ENCODE results near the gene HOXC10.

DNA sequence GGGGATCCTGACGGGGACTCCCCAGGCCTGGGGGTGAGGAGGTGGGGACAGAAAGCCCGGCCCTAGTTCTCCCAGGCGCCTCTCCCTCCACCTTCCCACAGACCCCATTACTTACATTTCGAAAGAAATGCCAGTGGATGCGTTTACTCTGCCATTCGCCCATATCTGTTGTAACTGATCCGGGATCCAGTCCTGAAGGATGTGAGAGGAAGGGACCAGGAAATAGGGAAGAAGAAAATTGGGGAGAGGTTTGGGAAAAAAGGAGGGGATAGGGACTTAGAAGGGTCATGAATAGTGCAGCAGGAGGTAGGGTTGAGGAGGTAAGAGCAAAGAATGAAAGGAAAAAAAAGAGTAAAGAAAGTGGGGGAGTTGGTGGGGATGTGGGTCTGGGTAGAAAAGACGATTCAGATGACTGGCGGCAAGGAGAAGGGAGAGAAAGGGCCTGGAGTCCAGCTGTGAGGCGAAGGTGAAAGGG lies 29.1 kb upstream of the HOXC10 start:
- TF ChIP-seq, protein P1, sequence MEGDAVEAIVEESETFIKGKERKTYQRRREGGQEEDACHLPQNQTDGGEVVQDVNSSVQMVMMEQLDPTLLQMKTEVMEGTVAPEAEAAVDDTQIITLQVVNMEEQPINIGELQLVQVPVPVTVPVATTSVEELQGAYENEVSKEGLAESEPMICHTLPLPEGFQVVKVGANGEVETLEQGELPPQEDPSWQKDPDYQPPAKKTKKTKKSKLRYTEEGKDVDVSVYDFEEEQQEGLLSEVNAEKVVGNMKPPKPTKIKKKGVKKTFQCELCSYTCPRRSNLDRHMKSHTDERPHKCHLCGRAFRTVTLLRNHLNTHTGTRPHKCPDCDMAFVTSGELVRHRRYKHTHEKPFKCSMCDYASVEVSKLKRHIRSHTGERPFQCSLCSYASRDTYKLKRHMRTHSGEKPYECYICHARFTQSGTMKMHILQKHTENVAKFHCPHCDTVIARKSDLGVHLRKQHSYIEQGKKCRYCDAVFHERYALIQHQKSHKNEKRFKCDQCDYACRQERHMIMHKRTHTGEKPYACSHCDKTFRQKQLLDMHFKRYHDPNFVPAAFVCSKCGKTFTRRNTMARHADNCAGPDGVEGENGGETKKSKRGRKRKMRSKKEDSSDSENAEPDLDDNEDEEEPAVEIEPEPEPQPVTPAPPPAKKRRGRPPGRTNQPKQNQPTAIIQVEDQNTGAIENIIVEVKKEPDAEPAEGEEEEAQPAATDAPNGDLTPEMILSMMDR (IDR thresholded peaks at IDR 0.05), result no peak
- no peak for TF ChIP-seq POLR2A (IDR thresholded peaks at IDR 0.05)

All from transverse colon (tissue), 3 donors.